Adipocyte (in vitro differentiated cells): ENCODE data around the gene SKIC8.

Experiments used
- DNase-seq: peaks from one replicate; pipeline ENCODE4 v3.0.0-alpha.2; 2015; ENCODE audit warnings: low read depth
- H3K27me3 ChIP-seq: replicated peaks from 2 replicates; pipeline ENCODE4 v1.7.0; 2013; ENCODE audit warnings: mild to moderate bottlenecking, low read length, moderate library complexity; ENCODE audit not compliant: control insufficient read depth, insufficient read depth
- H3K36me3 ChIP-seq: 2 replicates; pipeline ENCODE4 v1.7.0; 2013; ENCODE audit warnings: low read length, mild to moderate bottlenecking, moderate library complexity; ENCODE audit not compliant: control insufficient read depth, insufficient read depth, severe bottlenecking
- H3K4me1 ChIP-seq: 2 replicates; pipeline ENCODE4 v1.7.0; 2013; ENCODE audit warnings: mild to moderate bottlenecking, low read length, moderate library complexity; ENCODE audit not compliant: control insufficient read depth, insufficient read depth
- H3K4me3 ChIP-seq: 2 replicates; pipeline ENCODE4 v1.7.0; 2013; ENCODE audit warnings: mild to moderate bottlenecking, low read length, moderate library complexity
- H3K9ac ChIP-seq: 2 replicates; pipeline ENCODE4 v1.7.0; 2013; ENCODE audit warnings: mild to moderate bottlenecking, low read length, moderate library complexity
- H3K9me3 ChIP-seq: 2 replicates; pipeline ENCODE4 v1.7.0; 2013; ENCODE audit warnings: mild to moderate bottlenecking, low read length, moderate library complexity; ENCODE audit not compliant: control insufficient read depth

SKIC8 gene

DNA sequence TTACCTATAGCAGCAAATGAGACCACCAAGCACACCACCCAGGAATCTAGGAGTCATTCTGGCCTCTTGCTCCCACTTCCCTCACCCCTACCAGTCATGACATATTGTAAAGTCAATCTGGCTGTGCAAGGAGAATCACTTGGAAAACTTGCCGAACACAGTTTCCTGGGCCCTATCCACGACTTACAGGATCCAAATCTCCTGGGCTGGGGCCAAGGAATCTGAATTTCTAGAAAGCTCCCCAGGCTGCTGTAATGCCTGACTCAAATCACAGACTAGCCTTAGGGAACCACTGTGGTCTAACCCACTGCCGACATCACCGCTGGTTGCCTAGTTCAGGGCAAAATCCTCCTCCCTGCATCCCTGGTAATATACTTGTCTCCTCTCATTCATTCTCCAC is 36.6 kb upstream of the SKIC8 start:
- H3K4me3 ChIP-seq: no peak overlapping the region
- peaks cover 44% of the 10 kb centered on the region for H3K27me3 ChIP-seq
- H3K4me1 ChIP-seq: peaks cover 7% of the 10 kb centered on the region
- no peak overlapping the region for H3K9ac ChIP-seq
- no peak for DNase-seq
- no peaks in the 10 kb centered on the region for H3K36me3 ChIP-seq
- H3K9me3 ChIP-seq: peaks cover 8% of the 10 kb centered on the region

DNA sequence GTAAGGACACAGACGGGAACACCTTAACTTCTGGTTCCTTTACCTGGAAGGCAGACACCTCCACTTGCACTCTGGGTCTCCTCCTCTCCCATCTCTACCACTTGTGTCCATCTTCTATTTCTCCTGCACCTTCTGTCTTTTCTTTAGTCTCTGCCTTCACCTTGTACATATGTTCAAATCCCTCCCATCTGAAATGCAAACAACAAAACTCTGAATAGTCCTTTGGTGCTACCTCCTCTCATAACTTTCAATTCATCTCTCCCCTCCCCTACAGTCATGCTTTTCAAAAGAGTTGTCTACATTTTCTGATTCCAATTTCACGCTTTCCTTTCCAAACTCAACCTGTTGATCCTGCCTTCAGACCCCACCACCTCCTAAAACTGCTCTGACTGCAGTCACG is 35.4 kb upstream of the SKIC8 start:
- H3K9me3 ChIP-seq: peaks cover 8% of the 10 kb centered on the region
- peaks cover 4% of the 10 kb centered on the region for H3K4me1 ChIP-seq
- H3K36me3 ChIP-seq: no peaks in the 10 kb centered on the region
- no peak overlapping the region for H3K4me3 ChIP-seq
- H3K27me3 ChIP-seq: peaks cover 35% of the 10 kb centered on the region
- no peak for DNase-seq
- H3K9ac ChIP-seq: no peak overlapping the region

- Histone ChIP-seq H3K9me3 (no peaks in the 10 kb centered on the region), H3K36me3 (no peaks in the 10 kb centered on the region), H3K4me3 (no peak overlapping the region), H3K27me3 (no peaks in the 10 kb centered on the region), H3K4me1 (peaks cover 22% of the 10 kb centered on the region), H3K9ac (no peak overlapping the region)
- DNase-seq: no peak
Observed at GRCh38 chr15:78329625-78330024, 30.2 kb upstream of the SKIC8 start.

DNA sequence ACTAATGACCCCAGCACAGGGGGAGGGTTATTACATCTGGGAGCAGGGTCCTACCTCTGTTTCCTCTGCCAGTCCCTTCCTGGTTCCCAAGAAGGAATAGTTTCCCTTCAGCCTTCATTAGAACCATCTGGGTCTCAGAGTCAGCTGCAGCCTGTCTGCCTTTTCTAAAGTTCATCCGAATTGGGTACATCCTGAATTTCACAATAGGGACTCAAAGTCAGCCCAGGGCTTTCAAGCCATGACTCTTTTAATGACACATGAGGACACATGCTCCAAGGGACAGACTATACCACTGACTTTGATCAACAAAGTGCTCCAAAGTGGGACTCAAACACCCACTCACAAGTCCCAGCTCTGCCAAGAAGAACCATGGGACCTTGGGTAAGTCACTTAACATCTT is 28.1 kb upstream of the SKIC8 start:
- Histone ChIP-seq H3K4me3 (peak overlapping the region; percentile 39), H3K36me3 (no peaks in the 10 kb centered on the region), H3K27me3 (no peaks in the 10 kb centered on the region), H3K9me3 (no peaks in the 10 kb centered on the region), H3K9ac (peak overlapping the region; percentile 47), H3K4me1 (peaks cover 24% of the 10 kb centered on the region)
- DNase-seq: peak; percentile 89

- peak; percentile 74 for DNase-seq
- Histone ChIP-seq H3K4me3 (no peak overlapping the region), H3K9me3 (no peaks in the 10 kb centered on the region), H3K27me3 (no peaks in the 10 kb centered on the region), H3K4me1 (peaks cover 22% of the 10 kb centered on the region), H3K36me3 (no peaks in the 10 kb centered on the region), H3K9ac (peak overlapping the region; percentile 3)
Observed at GRCh38 chr15:78325092-78325843, 25.9 kb upstream of the SKIC8 start.

DNA sequence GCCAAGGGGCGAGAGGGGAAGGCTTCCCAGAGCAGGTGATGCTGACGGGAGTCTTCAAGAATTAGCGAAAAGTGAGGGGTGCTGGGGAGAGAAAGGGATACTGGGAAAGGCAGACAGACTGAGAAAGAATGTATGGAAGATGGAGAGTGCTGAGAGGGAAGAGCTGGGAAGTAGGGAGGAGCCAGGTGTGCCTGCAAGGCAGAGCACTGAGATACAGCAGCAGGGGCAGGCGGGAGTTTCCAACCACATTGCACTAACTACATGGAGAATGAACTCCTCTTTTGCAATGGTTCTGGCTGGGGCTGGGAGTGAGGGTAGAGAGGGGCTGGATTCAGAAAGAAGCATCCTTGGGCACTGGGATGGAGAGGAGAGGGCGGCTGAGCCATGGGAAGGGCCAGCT is 24.7 kb upstream of the SKIC8 start:
- no peak for DNase-seq
- Histone ChIP-seq H3K36me3 (no peaks in the 10 kb centered on the region), H3K9me3 (no peaks in the 10 kb centered on the region), H3K27me3 (no peaks in the 10 kb centered on the region), H3K9ac (no peak overlapping the region), H3K4me3 (no peak overlapping the region), H3K4me1 (peaks cover 22% of the 10 kb centered on the region)

- Histone ChIP-seq H3K27me3 (no peaks in the 10 kb centered on the region), H3K9ac (no peak overlapping the region), H3K4me3 (no peak overlapping the region), H3K36me3 (no peaks in the 10 kb centered on the region), H3K9me3 (no peaks in the 10 kb centered on the region), H3K4me1 (peaks cover 22% of the 10 kb centered on the region)
- DNase-seq: no peak
Observed at GRCh38 chr15:78323693-78324092, 24.3 kb upstream of the SKIC8 start.

- Histone ChIP-seq H3K36me3 (no peaks in the 10 kb centered on the region), H3K27me3 (no peaks in the 10 kb centered on the region), H3K4me3 (no peak overlapping the region), H3K4me1 (peaks cover 22% of the 10 kb centered on the region), H3K9ac (no peak overlapping the region), H3K9me3 (no peaks in the 10 kb centered on the region)
- DNase-seq: no peak
Observed at GRCh38 chr15:78322724-78323521, 23.5 kb upstream of the SKIC8 start.

DNA sequence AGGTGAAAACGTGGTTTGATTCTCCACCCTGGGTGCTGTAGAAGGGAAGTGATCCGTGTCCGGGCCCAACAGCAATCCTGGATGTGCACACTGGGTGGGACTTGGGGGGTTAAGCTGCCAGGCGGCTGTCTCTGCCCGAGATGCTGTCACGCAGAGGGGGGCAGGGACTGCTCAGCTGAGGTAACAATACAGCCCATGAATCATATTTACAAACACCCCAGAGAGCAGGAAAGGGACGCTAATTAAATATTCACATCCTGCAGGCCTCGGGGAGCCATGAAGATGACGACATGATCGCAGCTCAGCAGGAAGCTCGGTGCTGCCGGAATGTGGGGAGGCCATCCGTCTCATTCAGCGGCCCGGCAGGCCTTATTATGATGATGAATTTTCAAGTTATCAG is 22.8 kb upstream of the SKIC8 start:
- H3K4me1 ChIP-seq: peaks cover 15% of the 10 kb centered on the region
- peak; percentile 48 for DNase-seq
- no peaks in the 10 kb centered on the region for H3K36me3 ChIP-seq
- peak overlapping the region; percentile 17 for H3K9ac ChIP-seq
- H3K27me3 ChIP-seq: no peaks in the 10 kb centered on the region
- no peak overlapping the region for H3K4me3 ChIP-seq
- no peaks in the 10 kb centered on the region for H3K9me3 ChIP-seq

DNA sequence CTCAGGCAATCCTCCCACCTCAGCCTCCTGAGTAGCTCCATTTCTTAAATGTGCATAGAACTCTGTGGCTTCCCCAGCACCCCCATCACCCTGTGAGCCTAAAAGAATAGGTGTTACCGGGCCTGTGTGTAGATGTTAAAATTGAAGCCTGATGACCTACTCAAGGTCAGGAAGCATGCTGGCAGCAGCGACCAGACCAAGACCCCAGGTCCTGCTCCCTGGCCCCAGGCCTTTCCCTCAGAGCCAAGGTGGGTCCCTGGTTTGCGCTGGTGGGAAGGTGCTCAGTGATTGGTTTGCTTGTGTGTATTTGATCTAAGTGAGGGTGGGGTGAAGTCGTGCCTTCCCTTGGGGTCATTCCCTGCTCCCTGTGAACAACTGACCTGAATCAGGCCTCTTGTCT is 22.4 kb upstream of the SKIC8 start:
- DNase-seq: no peak
- H3K27me3 ChIP-seq: no peaks in the 10 kb centered on the region
- H3K36me3 ChIP-seq: no peaks in the 10 kb centered on the region
- peak overlapping the region; percentile 17 for H3K9ac ChIP-seq
- no peaks in the 10 kb centered on the region for H3K9me3 ChIP-seq
- no peak overlapping the region for H3K4me3 ChIP-seq
- peaks cover 13% of the 10 kb centered on the region for H3K4me1 ChIP-seq

GRCh38 chr15:78321041-78321570 is 21.7 kb upstream of the SKIC8 start:
- H3K27me3 ChIP-seq: no peaks in the 10 kb centered on the region
- no peak overlapping the region for H3K4me3 ChIP-seq
- no peaks in the 10 kb centered on the region for H3K9me3 ChIP-seq
- H3K36me3 ChIP-seq: no peaks in the 10 kb centered on the region
- DNase-seq: no peak
- no peak overlapping the region for H3K9ac ChIP-seq
- H3K4me1 ChIP-seq: peaks cover 13% of the 10 kb centered on the region
